ENCODE data around the gene UBE2E2. TPM values are rescaled to one million over a fixed set of nuclear protein-coding genes. Genes with fewer than 3 reads are reported as not detected.

UBE2E2 gene
- total RNA-seq, 2 donors from 2014 or later: 1.2 to 7.6 TPM

GRCh38 chr3:23640471-23641146, 437.5 kb downstream of the UBE2E2 start:
- no peak for DNase-seq
- intact Hi-C loops (cut with DNase I): no loop called here
- Histone ChIP-seq H3K27ac (no peak overlapping the region), H3K9me3 (no peaks in the 10 kb centered on the region), H3K36me3 (no peaks in the 10 kb centered on the region), H3K4me1 (no peaks in the 10 kb centered on the region), H3K9ac (ENCODE audit: low read depth in 2 of 2, low read length in 2 of 2) (no peak overlapping the region), H3K4me3 (no peak overlapping the region), H3K27me3 (no peaks in the 10 kb centered on the region)
- TF ChIP-seq CTCF (IDR thresholded peaks at IDR 0.05): no peak
